H1 (cell line): Measurements from ENCODE around the gene SEC22C. TPM values are rescaled to one million over a fixed set of nuclear protein-coding genes. Genes with fewer than 3 reads are reported as not detected.

Experiments used
- ASH2L ChIP-seq: fragments of 200-600, 300-600 bp; sonication (generic); IDR thresholded peaks from one replicate; pipeline ENCODE4 v1.7.1; 2017; ENCODE audit warnings: low read length
- BCL11A ChIP-seq, 2 experiments: IDR thresholded peaks; one replicate each; pipeline ENCODE4 v1.6.1; 2011; ENCODE audit warnings: low read depth in 2 of 2, low read length in 2 of 2, mild to moderate bottlenecking in 2 of 2
- CBX8 ChIP-seq: fragments of 300-800, 300-1000 bp; sonication (generic); IDR thresholded peaks from 2 replicates; pipeline ENCODE4 v1.7.1; 2016; ENCODE audit warnings: low read depth, low read length, borderline replicate concordance
- MAFK ChIP-seq: IDR thresholded peaks from 2 replicates; pipeline ENCODE4 v1.6.1; 2012; ENCODE audit warnings: low read depth, mild to moderate bottlenecking, improper control_type of control experiment, low read length
- RFX5 ChIP-seq: IDR thresholded peaks from 2 replicates; pipeline ENCODE4 v1.6.1; 2011; ENCODE audit warnings: low read depth, low read length, improper control_type of control experiment, borderline replicate concordance
- polyA plus RNA-seq, 7 experiments: library from polyadenylated mRNA; depleted of rRNA in 3 of 7; stranded (reverse) in 5 of 7; unstranded in 2 of 7; fragments of >200 nt in 5 of 7; fragments of 200-250 nt in 2 of 7; gene quantifications; 1 replicate in 5 of 7; 2 replicates in 1 of 7; 4 replicates in 1 of 7; pipeline versions ENCODE4 v1.2.1 to v1.2.3, GENCODE V29; 2011 to 2013; ENCODE audit warnings: missing spikeins in 2 of 7, mixed read lengths in 2 of 7
- total RNA-seq: library from RNA; stranded (reverse); fragmentation: NEBNext Ultra II Directional; extraction: Animal tissue kit (Norgen Biotek cat#: 25700); gene quantifications from 2 replicates; pipeline ENCODE4 v1.2.1, GENCODE V29; 2021
- TF ChIP-seq, protein P1 (sequence below): IDR thresholded peaks from 2 replicates; pipeline ENCODE4 v1.6.1; 2012; ENCODE audit warnings: low read length, inconsistent platforms
- TF ChIP-seq, protein P2 (sequence below): IDR thresholded peaks from 2 replicates; pipeline ENCODE4 v1.6.1; 2012; ENCODE audit warnings: inconsistent platforms

The SEC22C gene
- total and polyA plus RNA-seq, 2 of the 8 experiments (the other 6 are each of a cell fraction or from before 2014, with no cell fraction given): 23.4 to 38.3 TPM

DNA sequence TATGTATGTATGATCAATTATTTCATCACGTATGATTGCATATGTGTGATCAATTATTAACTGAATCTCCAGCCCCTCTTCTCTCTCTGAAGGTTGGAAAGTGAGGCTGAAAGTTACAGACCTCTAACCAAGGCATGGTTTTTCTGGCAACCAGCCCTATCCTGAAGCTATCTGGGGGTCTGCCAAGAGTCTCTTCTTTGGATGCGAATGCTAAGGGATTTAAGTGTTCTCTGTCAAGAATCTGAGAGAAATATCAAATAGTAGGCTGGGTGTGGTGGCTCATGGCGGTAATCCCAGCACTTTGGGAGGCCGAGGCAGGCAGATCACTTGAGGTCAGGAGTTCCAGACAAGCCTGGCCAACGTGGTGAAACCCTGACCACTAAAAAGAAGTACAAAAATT lies 26.8 kb upstream of the SEC22C start (continued):
- TF ChIP-seq, protein P1, sequence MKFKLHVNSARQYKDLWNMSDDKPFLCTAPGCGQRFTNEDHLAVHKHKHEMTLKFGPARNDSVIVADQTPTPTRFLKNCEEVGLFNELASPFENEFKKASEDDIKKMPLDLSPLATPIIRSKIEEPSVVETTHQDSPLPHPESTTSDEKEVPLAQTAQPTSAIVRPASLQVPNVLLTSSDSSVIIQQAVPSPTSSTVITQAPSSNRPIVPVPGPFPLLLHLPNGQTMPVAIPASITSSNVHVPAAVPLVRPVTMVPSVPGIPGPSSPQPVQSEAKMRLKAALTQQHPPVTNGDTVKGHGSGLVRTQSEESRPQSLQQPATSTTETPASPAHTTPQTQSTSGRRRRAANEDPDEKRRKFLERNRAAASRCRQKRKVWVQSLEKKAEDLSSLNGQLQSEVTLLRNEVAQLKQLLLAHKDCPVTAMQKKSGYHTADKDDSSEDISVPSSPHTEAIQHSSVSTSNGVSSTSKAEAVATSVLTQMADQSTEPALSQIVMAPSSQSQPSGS: no peak
- TF ChIP-seq, protein P2, sequence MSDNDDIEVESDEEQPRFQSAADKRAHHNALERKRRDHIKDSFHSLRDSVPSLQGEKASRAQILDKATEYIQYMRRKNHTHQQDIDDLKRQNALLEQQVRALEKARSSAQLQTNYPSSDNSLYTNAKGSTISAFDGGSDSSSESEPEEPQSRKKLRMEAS: no peak
- TF ChIP-seq ASH2L (no peak), BCL11A (IDR thresholded peaks at IDR 0.05; ENCODE audit: low read depth in 2 of 2, low read length in 2 of 2) (no peak), MAFK (no peak), CBX8 (no peak), RFX5 (no peak)
